A549 (cell line): ENCODE measurements around the gene SAPCD1. TPM values are rescaled to one million over a fixed set of nuclear protein-coding genes. Genes with fewer than 3 reads are reported as not detected.

Experiments used
- ATAC-seq, 2 experiments: fragments of 200-7000 bp in 1 of 2; fragments of >200 bp in 1 of 2; cut with Nextera tagmentation in 1 of 2; cut with Tn5 transposase in 1 of 2; 3 replicates each; pipeline versions ENCODE4 v1.8.0 to v1.9.1; 2018 to 2020; ENCODE audit warnings: mild to moderate bottlenecking in 1 of 2, moderate library complexity in 1 of 2
- CTCF ChIA-PET: fragments of 300-600 bp; sonication (Branson Sonifier 250); formaldehyde crosslinking; extraction: SDS; loops from one replicate; lab custom pipeline; 2021; ENCODE audit warnings: antibody characterized with exemption, inconsistent platforms; lab: Yijun Ruan, JAX
- POLR2A ChIA-PET: fragments of 350-600 bp; formaldehyde crosslinking; extraction: SDS; loops from one replicate; lab custom pipeline; 2021; ENCODE audit warnings: antibody characterized with exemption, inconsistent platforms; lab: Yijun Ruan, JAX
- DNase-seq, 2 experiments: peaks; one replicate each; pipeline versions ENCODE4 v3.0.0 to v3.0.0-alpha.2; 2011 to 2016; ENCODE audit warnings: low read depth in 1 of 2, low spot score in 1 of 2
- FAIRE-seq: peaks from 2 replicates; lab custom pipeline; 2011; peaks lifted over from hg19 to GRCh38; lab: Jason Lieb, UNC
- H3K27ac ChIP-seq, 2 experiments: fragments of >200 bp; sonication (Bioruptor Twin); formaldehyde crosslinking; 3 replicates each; pipeline ENCODE4 v1.5.1; 2016 to 2017
- H3K4me1 ChIP-seq: fragments of >200 bp; sonication (Bioruptor Twin); formaldehyde crosslinking; 3 replicates; pipeline ENCODE4 v1.6.1; 2016
- H3K4me2 ChIP-seq: fragments of >200 bp; sonication (Bioruptor Twin); formaldehyde crosslinking; 3 replicates; pipeline ENCODE4 v1.6.1; 2016
- H3K4me3 ChIP-seq: fragments of >200 bp; sonication (Bioruptor Twin); formaldehyde crosslinking; 3 replicates; pipeline ENCODE4 v1.5.1; 2016
- H3K9me3 ChIP-seq: fragments of >200 bp; sonication (Bioruptor Twin); formaldehyde crosslinking; 3 replicates; pipeline ENCODE4 v1.6.1; 2016
- CEBPB ChIP-seq, 2 experiments: fragments of >200 bp in 1 of 2; sonication (Bioruptor Twin) in 1 of 2; formaldehyde crosslinking in 1 of 2; IDR thresholded peaks; 2 replicates each; pipeline ENCODE4 v1.6.1; 2012 to 2016
- CHD2 ChIP-seq: fragments of 150-350 bp; IDR thresholded peaks from 2 replicates; pipeline ENCODE4 v1.6.1; 2014; ENCODE audit warnings: low read length; ENCODE audit not compliant: partially characterized antibody
- CHD4 ChIP-seq: fragments of 200-600 bp; sonication (generic); IDR thresholded peaks from 2 replicates; pipeline ENCODE4 v1.6.1; 2016; ENCODE audit warnings: antibody characterized with exemption, mild to moderate bottlenecking, borderline replicate concordance
- EHF ChIP-seq: fragments of 250-450 bp; sonication (Bioruptor Pico); IDR thresholded peaks from 2 replicates; pipeline ENCODE4 v1.5.0; 2020; ENCODE audit warnings: mild to moderate bottlenecking
- EHMT2 ChIP-seq: fragments of 200-600 bp; sonication (generic); IDR thresholded peaks from 2 replicates; pipeline ENCODE4 v1.6.1; 2016; ENCODE audit warnings: antibody characterized with exemption, low read depth, mild to moderate bottlenecking, moderate library complexity
- EP300 ChIP-seq, 2 experiments: fragments of >200 bp; sonication (Bioruptor Twin); formaldehyde crosslinking; IDR thresholded peaks; 2 replicates in 1 of 2; 3 replicates in 1 of 2; pipeline ENCODE4 v1.6.1; 2016 to 2017
- FOSB ChIP-seq: fragments of 250-450 bp; sonication (Bioruptor Pico); IDR thresholded peaks from 2 replicates; pipeline ENCODE4 v1.5.0; 2020; ENCODE audit warnings: mild to moderate bottlenecking, moderate library complexity
- FOSL2 ChIP-seq, 2 experiments: fragments of 450-650 bp in 1 of 2; fragments of >200 bp in 1 of 2; sonication (Bioruptor Twin) in 1 of 2; formaldehyde crosslinking; IDR thresholded peaks; 2 replicates each; pipeline versions ENCODE4 v1.5.0 to v1.6.1; 2016 to 2020; ENCODE audit warnings: mild to moderate bottlenecking in 1 of 2, moderate library complexity in 1 of 2
- HES2 ChIP-seq: fragments of >200 bp; sonication (Bioruptor Twin); formaldehyde crosslinking; IDR thresholded peaks from 2 replicates; pipeline ENCODE4 v1.6.1; 2016
- HEYL ChIP-seq: fragments of 250-450 bp; sonication (Bioruptor Pico); IDR thresholded peaks from 2 replicates; pipeline ENCODE4 v1.8.0; 2021; ENCODE audit warnings: mild to moderate bottlenecking, moderate library complexity
- HMGXB4 ChIP-seq: fragments of 250-450 bp; sonication (Bioruptor Pico); IDR thresholded peaks from 2 replicates; pipeline ENCODE4 v1.5.0; 2021; ENCODE audit warnings: mild to moderate bottlenecking, moderate library complexity, borderline replicate concordance
- HOXB5 ChIP-seq: fragments of 250-450 bp; sonication (Bioruptor Pico); IDR thresholded peaks from 2 replicates; pipeline ENCODE4 v1.5.0; 2020; ENCODE audit warnings: mild to moderate bottlenecking, moderate library complexity
- KDM5A ChIP-seq: fragments of 200-600 bp; sonication (generic); IDR thresholded peaks from 2 replicates; pipeline ENCODE4 v1.6.1; 2016; ENCODE audit warnings: antibody characterized with exemption, mild to moderate bottlenecking
- MAFK ChIP-seq: fragments of 450-650 bp; IDR thresholded peaks from 2 replicates; pipeline ENCODE4 v1.6.1; 2014; ENCODE audit not compliant: partially characterized antibody
- MYC ChIP-seq: IDR thresholded peaks from 2 replicates; pipeline ENCODE4 v1.6.1; 2012; ENCODE audit warnings: mild to moderate bottlenecking, inconsistent platforms, low read length, improper control_type of control experiment, borderline replicate concordance
- PHF8 ChIP-seq: fragments of 200-600 bp; sonication (generic); IDR thresholded peaks from 2 replicates; pipeline ENCODE4 v1.6.1; 2016; ENCODE audit warnings: low read depth, mild to moderate bottlenecking, antibody characterized with exemption, moderate library complexity, borderline replicate concordance
- POLR2AphosphoS2 ChIP-seq: conservative IDR thresholded peaks from 2 replicates; pipeline ENCODE4 v1.6.1; 2012; ENCODE audit warnings: low read length, improper control_type of control experiment, inconsistent platforms
- RFX5 ChIP-seq: fragments of 450-650 bp; IDR thresholded peaks from 2 replicates; pipeline ENCODE4 v1.7.1; 2014; ENCODE audit warnings: antibody characterized with exemption, mild to moderate bottlenecking, moderate library complexity
- TP53 ChIP-seq: fragments of 250-450 bp; sonication (Bioruptor Pico); IDR thresholded peaks from 2 replicates; pipeline ENCODE4 v1.5.0; 2021; ENCODE audit warnings: mild to moderate bottlenecking, moderate library complexity
- USF2 ChIP-seq: fragments of 450-650 bp; IDR thresholded peaks from 2 replicates; pipeline ENCODE4 v1.6.1; 2014; ENCODE audit warnings: antibody characterized with exemption
- ZFP36 ChIP-seq: fragments of 450-650 bp; IDR thresholded peaks from 2 replicates; pipeline ENCODE4 v1.6.1; 2014; ENCODE audit warnings: borderline replicate concordance; ENCODE audit not compliant: partially characterized antibody
- ZNF302 ChIP-seq: fragments of 250-450 bp; sonication (Bioruptor Pico); IDR thresholded peaks from 2 replicates; pipeline ENCODE4 v1.9.0; 2021; ENCODE audit warnings: inconsistent platforms, mild to moderate bottlenecking, moderate library complexity
- WGBS: methylation state at CpG from one replicate; pipeline ENCODE4 v1.1.6; 2017; ENCODE audit errors: missing lambda C conversion rate; 5-methylcytosine and 5-hydroxymethylcytosine counted together
- polyA plus RNA-seq, 4 experiments: library from polyadenylated mRNA; depleted of rRNA in 3 of 4; stranded (reverse); fragments of >200 nt; fragmentation: RNase III in 1 of 4; extraction: RNeasy Plus Mini Kit Qiagen cat#74134 plus additional on column Dnase treatment in 1 of 4; gene quantifications; 2 replicates in 3 of 4; 3 replicates in 1 of 4; pipeline ENCODE4 v1.2.3, GENCODE V29; 2011 to 2017

The SAPCD1 gene
- polyA plus RNA-seq, 2 of the 4 experiments (the other 2 are of a cell fraction): 5.8 to 6.9 TPM

GRCh38 chr6:31727034-31727716 is 35.3 kb upstream of the SAPCD1 start:
- Histone ChIP-seq H3K27ac (no peak overlapping the region), H3K4me1 (peaks cover 8% of the 10 kb centered on the region; the same call in 2 of the 3 replicates), H3K4me3 (no peak overlapping the region), H3K9me3 (no peaks in the 10 kb centered on the region), H3K4me2 (no peak overlapping the region)
- no peak for ATAC-seq
- ChIA-PET CTCF (interaction anchor here (1.0 to 4.7 kb wide), 5 partner anchors 11 to 103 kb away, joined by 3 to 26 read pairs (median 10); partner anchors contain the start of genes CLIC1 and LY6G5C), POLR2A (interaction anchor here (0.6 kb wide), 1 partner anchor 67 kb away, joined by 5 read pairs; no protein-coding TSS in a partner anchor)
- 90% methylated on average over 5 of the region's 7 CpGs for WGBS
- no peak for FAIRE-seq
- no peak for TF ChIP-seq CHD4
- no peak for TF ChIP-seq HOXB5 (CRISPR knock-in tag)
- no peak for TF ChIP-seq CHD2
- TF ChIP-seq POLR2AphosphoS2: no peak
- no peak for TF ChIP-seq CEBPB (IDR thresholded peaks at IDR 0.05)
- peak; percentile 9 for TF ChIP-seq MAFK
- DNase-seq: no peak

GRCh38 chr6:31727717-31728671 is 34.5 kb upstream of the SAPCD1 start:
- WGBS: 92% methylated on average over 36 of the region's 41 CpGs
- no peak for DNase-seq
- no peak overlapping the region; the same call in 1 of the 3 replicates for H3K4me2 ChIP-seq
- ATAC-seq: no peak
- TF ChIP-seq USF2 (no peak), ZFP36 (no peak), FOSB (no peak), CHD4 (no peak), KDM5A (no peak), MYC (no peak), CEBPB (IDR thresholded peaks at IDR 0.05) (no peak), ZNF302 (CRISPR knock-in tag) (no peak), EHF (no peak), PHF8 (no peak), HES2 (no peak)
- no peaks in the 10 kb centered on the region for H3K9me3 ChIP-seq
- peaks cover 8% of the 10 kb centered on the region; the same call in 2 of the 3 replicates for H3K4me1 ChIP-seq
- POLR2A ChIA-PET: interaction anchor here (0.6 kb wide), 1 partner anchor 66 kb away, joined by 5 read pairs; no protein-coding TSS in a partner anchor
- H3K4me3 ChIP-seq: no peak overlapping the region
- no peak overlapping the region; a peak in 1 of 6 replicates for H3K27ac ChIP-seq
- CTCF ChIA-PET: interaction anchor here (1.0 to 4.7 kb wide), 12 partner anchors 10 to 103 kb away, joined by 3 to 30 read pairs (median 8); partner anchors contain the start of genes CLIC1, LY6G5C and MSH5
- no peak for FAIRE-seq

- FAIRE-seq: no peak
- H3K27ac ChIP-seq: peak within 1 kb of the TSS; percentile 76 to 95
- 47% methylated on average over 18 of the region's 36 CpGs for WGBS
These were observed 33.5 kb upstream of the SAPCD1 start, which contains the start of gene DDAH2 for GRCh38 chr6:31728767-31729514. TSS of gene DDAH2 (minus strand) at chr6:31729299. CDS start at chr6:31729161, 138 bp downstream.

More at GRCh38 chr6:31728767-31729514, 33.5 kb upstream of the SAPCD1 start, which contains the start of gene DDAH2:
- Histone ChIP-seq H3K4me3 (peak within 1 kb of the TSS; percentile 58), H3K4me1 (peaks cover 11% of the 10 kb centered on the region), H3K4me2 (peak within 1 kb of the TSS; percentile 83), H3K9me3 (no peaks in the 10 kb centered on the region)
- no peak for DNase-seq
- ChIA-PET POLR2A (interaction anchor here (0.9 to 2.0 kb wide), 3 partner anchors 26 to 98 kb away, joined by 3 to 9 read pairs (median 7); partner anchors contain the start of genes ABHD16A, HSPA1A, HSPA1B and HSPA1L), CTCF (interaction anchor here (0.6 to 4.7 kb wide), 19 partner anchors 10 to 135 kb away, joined by 3 to 30 read pairs (median 5); partner anchors contain the start of genes LSM2, LY6G5C, LY6G6D and MSH5)
- peak; percentile 52 to 69 for ATAC-seq
- no peak for TF ChIP-seq EHMT2
- TF ChIP-seq KDM5A: peak; percentile 70
- no peak for TF ChIP-seq EP300 (IDR thresholded peaks at IDR 0.05)
- no peak for TF ChIP-seq HMGXB4 (CRISPR knock-in tag)
- no peak for TF ChIP-seq RFX5
- no peak for TF ChIP-seq TP53 (CRISPR knock-in tag)
- no peak for TF ChIP-seq HEYL (CRISPR knock-in tag)
- no peak for TF ChIP-seq FOSL2 (IDR thresholded peaks at IDR 0.05)
- no peak for TF ChIP-seq FOSL2 (CRISPR knock-in tag; IDR thresholded peaks at IDR 0.05)
